WERI-Rb-1 (cell line): Measurements from ENCODE around the gene FUS.

Experiments used
- DNase-seq: peaks from one replicate; pipeline ENCODE4 v3.0.0-alpha.2; 2020
- H3K27ac ChIP-seq: fragments of 250-450 bp; sonication (Bioruptor Pico); 2 replicates; pipeline ENCODE4 v1.5.1; 2020; ENCODE audit warnings: mild to moderate bottlenecking, moderate library complexity
- H3K27me3 ChIP-seq: fragments of 250-450 bp; sonication (Bioruptor Pico); 2 replicates; pipeline ENCODE4 v1.5.1; 2021; ENCODE audit warnings: mild to moderate bottlenecking, low read depth, moderate library complexity; ENCODE audit not compliant: insufficient read depth, severe bottlenecking
- H3K36me3 ChIP-seq: fragments of 250-450 bp; sonication (Bioruptor Pico); 2 replicates; pipeline ENCODE4 v1.5.1; 2020; ENCODE audit warnings: mild to moderate bottlenecking, moderate library complexity
- H3K4me3 ChIP-seq: 2 replicates; pipeline ENCODE4 v1.5.1; 2011; ENCODE audit warnings: low read depth, mild to moderate bottlenecking, control low read depth, low read length
- H3K9me3 ChIP-seq: fragments of 250-450 bp; sonication (Bioruptor Pico); 2 replicates; pipeline ENCODE4 v1.5.1; 2021; ENCODE audit warnings: mild to moderate bottlenecking, moderate library complexity; ENCODE audit not compliant: severe bottlenecking
- CTCF ChIP-seq: IDR thresholded peaks from 2 replicates; pipeline ENCODE4 v1.5.1; 2011; ENCODE audit warnings: low read depth, mild to moderate bottlenecking, control low read depth, inconsistent platforms, low read length

Gene FUS

GRCh38 chr16:31202414-31203375 is 22.8 kb downstream of the FUS start, which contains the start of gene PYCARD:
PYCARD (minus strand) TSS chr16:31202760; CDS start chr16:31202690, 70 bp downstream.
- no peak for TF ChIP-seq CTCF
- Histone ChIP-seq H3K36me3 (peaks cover 11% of the 10 kb centered on the region), H3K27ac (no peak within 1 kb of the TSS), H3K9me3 (no peaks in the 10 kb centered on the region), H3K4me3 (no peak within 1 kb of the TSS), H3K27me3 (no peaks in the 10 kb centered on the region)
- DNase-seq, result no peak

GRCh38 chr16:31204871-31205666 is 25.1 kb downstream of the FUS start:
- Histone ChIP-seq H3K4me3 (no peak overlapping the region), H3K27me3 (no peaks in the 10 kb centered on the region), H3K9me3 (no peaks in the 10 kb centered on the region), H3K27ac (no peak overlapping the region), H3K36me3 (no peaks in the 10 kb centered on the region; the same call in 1 of the 2 replicates)
- no peak for TF ChIP-seq CTCF
- DNase-seq, result no peak

GRCh38 chr16:31206776-31207175 is 26.8 kb downstream of the FUS start:
- DNase-seq, result no peak
- no peak for TF ChIP-seq CTCF
- no peak overlapping the region for H3K27ac ChIP-seq
- H3K9me3 ChIP-seq, result no peaks in the 10 kb centered on the region
- no peaks in the 10 kb centered on the region for H3K36me3 ChIP-seq
- no peak overlapping the region for H3K4me3 ChIP-seq
- no peaks in the 10 kb centered on the region for H3K27me3 ChIP-seq

- Histone ChIP-seq H3K36me3 (no peaks in the 10 kb centered on the region), H3K27me3 (peaks cover 46% of the 10 kb centered on the region), H3K27ac (no peak overlapping the region), H3K9me3 (no peaks in the 10 kb centered on the region), H3K4me3 (no peak overlapping the region)
- DNase-seq, result no peak
- TF ChIP-seq CTCF, result no peak
Observed at GRCh38 chr16:31213342-31213741, 33.4 kb downstream of the FUS start.

GRCh38 chr16:31213877-31214707 is 34.2 kb downstream of the FUS start, which contains the start of gene TRIM72:
TRIM72 (plus strand) TSS chr16:31214119; CDS start chr16:31214739, 620 bp downstream.
- Histone ChIP-seq H3K4me3 (no peak within 1 kb of the TSS), H3K9me3 (no peaks in the 10 kb centered on the region), H3K27me3 (peaks cover 54% of the 10 kb centered on the region), H3K36me3 (no peaks in the 10 kb centered on the region), H3K27ac (no peak within 1 kb of the TSS)
- TF ChIP-seq CTCF, result no peak
- DNase-seq, result no peak
